AG04450 (cell line): Measurements from ENCODE around the gene NF2. TPM values are rescaled to one million over a fixed set of nuclear protein-coding genes. Genes with fewer than 3 reads are reported as not detected.

Experiments
- CTCF ChIA-PET: fragments of 300-600, 350-600 bp; formaldehyde crosslinking; extraction: SDS; loops from one replicate; lab custom pipeline; 2022; ENCODE audit warnings: antibody characterized with exemption, inconsistent platforms; lab: Charles Lee
- POLR2A ChIA-PET: fragments of 350-600 bp; formaldehyde crosslinking; extraction: SDS; loops from one replicate; lab custom pipeline; 2021; ENCODE audit warnings: antibody characterized with exemption, inconsistent platforms; lab: Yijun Ruan, JAX
- DNase-seq: peaks from one replicate; pipeline ENCODE4 v3.0.0-alpha.2; 2011; ENCODE audit warnings: low read depth, low spot score
- H3K27ac ChIP-seq: one replicate; pipeline ENCODE4 v1.5.1; 2012; ENCODE audit warnings: low read depth, low read length, control low read depth
- H3K27me3 ChIP-seq: one replicate; pipeline ENCODE4 v1.6.0; 2012; ENCODE audit warnings: low read length; ENCODE audit not compliant: control insufficient read depth, insufficient read depth
- H3K4me3 ChIP-seq: 2 replicates; pipeline ENCODE4 v1.5.1; 2011; ENCODE audit warnings: mild to moderate bottlenecking, low read depth, low read length, control low read depth
- H3K9me3 ChIP-seq: 2 replicates; pipeline ENCODE4 v1.5.1; 2012; ENCODE audit warnings: low read length; ENCODE audit not compliant: control insufficient read depth, insufficient read depth
- polyA plus RNA-seq: library from polyadenylated mRNA; depleted of rRNA; stranded (reverse); fragments of >200 nt; gene quantifications from 2 replicates; pipeline ENCODE4 v1.2.3, GENCODE V29; 2011
- TF ChIP-seq, protein P1 (sequence below): IDR thresholded peaks from 2 replicates; pipeline ENCODE4 v1.5.1; 2011; ENCODE audit warnings: low read depth, low read length, control low read depth, inconsistent platforms

Gene NF2
- polyA plus RNA-seq, 1 experiment, result 57.6 TPM

GRCh38 chr22:29731058-29731850 is 127.8 kb downstream of the NF2 start:
- CTCF ChIA-PET, result interaction anchor here (0.6 kb wide), 1 partner anchor 142 kb away, joined by 4 read pairs; no protein-coding TSS in a partner anchor
- TF ChIP-seq, protein P1, sequence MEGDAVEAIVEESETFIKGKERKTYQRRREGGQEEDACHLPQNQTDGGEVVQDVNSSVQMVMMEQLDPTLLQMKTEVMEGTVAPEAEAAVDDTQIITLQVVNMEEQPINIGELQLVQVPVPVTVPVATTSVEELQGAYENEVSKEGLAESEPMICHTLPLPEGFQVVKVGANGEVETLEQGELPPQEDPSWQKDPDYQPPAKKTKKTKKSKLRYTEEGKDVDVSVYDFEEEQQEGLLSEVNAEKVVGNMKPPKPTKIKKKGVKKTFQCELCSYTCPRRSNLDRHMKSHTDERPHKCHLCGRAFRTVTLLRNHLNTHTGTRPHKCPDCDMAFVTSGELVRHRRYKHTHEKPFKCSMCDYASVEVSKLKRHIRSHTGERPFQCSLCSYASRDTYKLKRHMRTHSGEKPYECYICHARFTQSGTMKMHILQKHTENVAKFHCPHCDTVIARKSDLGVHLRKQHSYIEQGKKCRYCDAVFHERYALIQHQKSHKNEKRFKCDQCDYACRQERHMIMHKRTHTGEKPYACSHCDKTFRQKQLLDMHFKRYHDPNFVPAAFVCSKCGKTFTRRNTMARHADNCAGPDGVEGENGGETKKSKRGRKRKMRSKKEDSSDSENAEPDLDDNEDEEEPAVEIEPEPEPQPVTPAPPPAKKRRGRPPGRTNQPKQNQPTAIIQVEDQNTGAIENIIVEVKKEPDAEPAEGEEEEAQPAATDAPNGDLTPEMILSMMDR, result no peak
- POLR2A ChIA-PET, result no interaction called here
- no peak for DNase-seq
- no peak overlapping the region for H3K4me3 ChIP-seq
- no peak overlapping the region for H3K27ac ChIP-seq
- H3K9me3 ChIP-seq, result no peaks in the 10 kb centered on the region
- no peaks in the 10 kb centered on the region for H3K27me3 ChIP-seq

- no peaks in the 10 kb centered on the region for H3K27me3 ChIP-seq
- no peak overlapping the region for H3K27ac ChIP-seq
- TF ChIP-seq, protein P1, result no peak
- ChIA-PET POLR2A (interaction anchor here (0.6 kb wide), 1 partner anchor 14 kb away, joined by 3 read pairs; no protein-coding TSS in a partner anchor), CTCF (interaction anchor here (1.0 kb wide), 1 partner anchor 273 kb away, joined by 3 read pairs; no protein-coding TSS in a partner anchor)
- no peak for DNase-seq
- H3K4me3 ChIP-seq, result no peak overlapping the region
- no peaks in the 10 kb centered on the region for H3K9me3 ChIP-seq
Measured at GRCh38 chr22:29732883-29733282, 129.4 kb downstream of the NF2 start.

DNA sequence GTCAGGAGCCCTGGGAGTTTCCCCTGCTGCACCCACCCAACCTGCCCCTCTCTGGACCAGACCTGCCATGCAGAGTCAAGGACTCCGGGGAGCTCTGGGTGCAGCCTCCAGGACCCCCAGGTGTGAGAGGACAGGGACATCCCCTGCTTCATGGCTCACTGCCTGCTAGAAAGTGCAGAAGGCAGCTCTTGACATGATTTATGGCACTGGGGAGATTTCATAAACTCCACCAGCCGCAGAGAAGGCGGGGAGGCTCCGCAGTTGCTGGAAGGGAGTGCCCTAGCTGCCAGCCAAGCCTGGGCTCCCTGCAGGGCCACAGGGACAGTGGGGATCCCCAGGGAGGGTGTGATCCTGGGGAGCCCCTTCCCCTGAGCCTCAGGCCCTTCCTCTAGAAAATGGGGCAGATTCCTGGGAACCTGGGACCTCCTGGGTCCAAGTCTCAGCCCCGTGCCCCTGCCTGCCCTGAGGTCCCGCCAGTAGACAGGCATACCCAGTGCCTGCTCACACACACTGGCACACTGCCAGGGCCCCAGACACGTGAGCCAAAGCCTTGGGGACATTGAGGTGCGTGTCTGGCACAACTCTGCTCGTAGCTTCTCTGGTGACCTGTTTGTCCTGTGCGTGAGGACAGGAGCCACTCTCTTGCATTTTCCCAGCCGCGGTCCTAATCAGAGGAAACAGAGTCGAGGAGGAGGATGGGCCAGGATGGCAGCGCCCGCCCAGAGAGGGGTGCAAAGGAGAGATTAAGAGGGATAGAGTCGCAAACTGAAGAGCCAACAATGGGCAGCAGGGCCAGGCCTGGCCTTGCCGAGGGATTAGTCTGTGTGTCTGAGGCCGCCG is 130.1 kb downstream of the NF2 start:
- no peak for DNase-seq
- Histone ChIP-seq H3K27me3 (no peaks in the 10 kb centered on the region), H3K27ac (no peak overlapping the region), H3K9me3 (no peaks in the 10 kb centered on the region), H3K4me3 (no peak overlapping the region)
- ChIA-PET CTCF (no interaction called here), POLR2A (no interaction called here)
- TF ChIP-seq, protein P1, result no peak

DNA sequence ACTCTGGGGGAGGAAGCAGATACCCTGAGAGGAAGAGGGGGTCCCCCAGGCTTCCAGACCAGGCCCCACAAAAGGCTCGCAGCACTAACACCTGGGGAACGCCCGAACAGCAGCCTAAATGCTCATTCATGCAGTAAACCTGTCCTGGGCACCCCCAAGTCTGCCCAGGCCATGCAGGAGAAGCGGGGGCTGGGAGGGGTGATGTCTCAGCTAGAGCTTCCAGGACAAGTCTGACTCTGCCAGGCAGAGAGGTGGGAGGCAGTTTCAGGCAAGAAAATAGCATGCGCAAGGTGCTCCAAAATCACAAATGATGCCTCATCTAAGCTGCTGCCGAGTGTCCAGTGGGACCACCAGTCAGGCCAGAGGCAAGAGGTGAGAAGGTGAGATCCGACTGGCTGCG is 131.0 kb downstream of the NF2 start:
- Histone ChIP-seq H3K27ac (no peak overlapping the region), H3K9me3 (no peaks in the 10 kb centered on the region; the same call in 1 of the 2 replicates), H3K4me3 (no peak overlapping the region), H3K27me3 (no peaks in the 10 kb centered on the region)
- TF ChIP-seq, protein P1, result no peak
- ChIA-PET CTCF (interaction anchor here (0.5 kb wide), 1 partner anchor 103 kb away, joined by 5 read pairs; no protein-coding TSS in a partner anchor), POLR2A (no interaction called here)
- no peak for DNase-seq
